ENCODE data around the gene ITPR1.

ITPR1 gene

GRCh38 chr3:4839278-4839677 lies 346.1 kb downstream of the ITPR1 start:
- no peak for DNase-seq

- DNase-seq, result no peak
These were observed 348.1 kb downstream of the ITPR1 start for GRCh38 chr3:4841225-4841624.

- DNase-seq, result no peak
These were observed 348.8 kb downstream of the ITPR1 start for GRCh38 chr3:4841776-4842440.

- no peak for DNase-seq
These were observed 350.5 kb downstream of the ITPR1 start for GRCh38 chr3:4843619-4844018.

GRCh38 chr3:4845882-4846281 lies 352.7 kb downstream of the ITPR1 start:
- no peak for DNase-seq

GRCh38 chr3:4846543-4846942 lies 353.4 kb downstream of the ITPR1 start:
- no peak for DNase-seq

GRCh38 chr3:4848176-4848825 lies 355.2 kb downstream of the ITPR1 start:
- DNase-seq, result no peak

GRCh38 chr3:4849136-4849535 lies 356.0 kb downstream of the ITPR1 start:
- DNase-seq, result no peak

- no peak for DNase-seq
These were observed 356.6 kb downstream of the ITPR1 start for GRCh38 chr3:4849739-4850138.

GRCh38 chr3:4850211-4850927 lies 357.2 kb downstream of the ITPR1 start:
- DNase-seq, result no peak

- no peak for DNase-seq
These were observed 357.7 kb downstream of the ITPR1 start for GRCh38 chr3:4850928-4851265.

- no peak for DNase-seq
These were observed 359.9 kb downstream of the ITPR1 start for GRCh38 chr3:4852780-4853748.

GRCh38 chr3:4853749-4854140 lies 360.6 kb downstream of the ITPR1 start:
- DNase-seq, result no peak

GRCh38 chr3:4855676-4856075 lies 362.5 kb downstream of the ITPR1 start:
- no peak for DNase-seq

- no peak for DNase-seq
These were observed 363.0 kb downstream of the ITPR1 start for GRCh38 chr3:4856136-4856535.

GRCh38 chr3:4856564-4856963 lies 363.4 kb downstream of the ITPR1 start:
- no peak for DNase-seq

- no peak for DNase-seq
These were observed 363.8 kb downstream of the ITPR1 start for GRCh38 chr3:4856986-4857385.

GRCh38 chr3:4859788-4860187 lies 366.6 kb downstream of the ITPR1 start:
- no peak for DNase-seq

GRCh38 chr3:4862973-4863372 lies 369.8 kb downstream of the ITPR1 start:
- DNase-seq, result no peak

- no peak for DNase-seq
These were observed 371.4 kb downstream of the ITPR1 start for GRCh38 chr3:4864503-4864902.

GRCh38 chr3:4865714-4866113 lies 372.6 kb downstream of the ITPR1 start:
- no peak for DNase-seq

GRCh38 chr3:4866866-4867265 lies 373.7 kb downstream of the ITPR1 start:
- no peak for DNase-seq

- DNase-seq, result no peak
These were observed 384.1 kb downstream of the ITPR1 start for GRCh38 chr3:4877173-4877787.
